IMR-90 (cell line): ENCODE results near the gene ITGB2. TPM values are rescaled to one million over a fixed set of nuclear protein-coding genes. Genes with fewer than 3 reads are reported as not detected.

Experiments used
- ATAC-seq: fragments of 200-7000 bp; cut with Tn5 transposase; 2 replicates; pipeline ENCODE4 v1.9.1; 2020; ENCODE audit warnings: low read depth, mild to moderate bottlenecking, moderate library complexity
- BruUV-seq: library from RNA; stranded (reverse); fragments of 400-500 nt; replicated peaks from 2 replicates; lab custom pipeline; 2021; lab: Mats Ljungman, UMichigan
- CTCF ChIA-PET: fragments of 300-600 bp; formaldehyde crosslinking; extraction: SDS; loops from one replicate; lab custom pipeline; 2021; ENCODE audit warnings: antibody characterized with exemption; lab: Yijun Ruan, JAX
- POLR2A ChIA-PET: fragments of 300-600 bp; sonication (Branson Sonifier 250); formaldehyde crosslinking; loops from one replicate; lab custom pipeline; 2022; ENCODE audit warnings: antibody characterized with exemption; ENCODE audit not compliant: unreplicated experiment; lab: Charles Lee
- DNase-seq: peaks from one replicate; pipeline ENCODE4 v3.0.0; 2013
- H2AFZ ChIP-seq: replicated peaks from 2 replicates; pipeline ENCODE3; 2013; ENCODE audit warnings: low read length, mild to moderate bottlenecking; ENCODE audit not compliant: poor library complexity
- H2AK5ac ChIP-seq: 2 replicates; pipeline ENCODE4 v1.6.1; 2013; ENCODE audit warnings: low read depth, low read length, inconsistent platforms
- H2AK9ac ChIP-seq: replicated peaks from 2 replicates; pipeline ENCODE3; 2013; ENCODE audit warnings: mild to moderate bottlenecking, low read depth, low read length, moderate library complexity; ENCODE audit not compliant: poor library complexity
- H2BK120ac ChIP-seq: 2 replicates; pipeline ENCODE4 v1.6.1; 2013; ENCODE audit warnings: low read depth, low read length, inconsistent platforms
- H2BK15ac ChIP-seq: 3 replicates; pipeline ENCODE4 v1.6.1; 2013; ENCODE audit warnings: low read depth, low read length, inconsistent platforms
- H2BK20ac ChIP-seq: 2 replicates; pipeline ENCODE4 v1.6.1; 2013; ENCODE audit warnings: low read depth, mild to moderate bottlenecking, inconsistent platforms, low read length, moderate library complexity
- H2BK5ac ChIP-seq: 2 replicates; pipeline ENCODE4 v1.6.1; 2013; ENCODE audit warnings: mild to moderate bottlenecking, low read depth, low read length, inconsistent platforms; ENCODE audit not compliant: poor library complexity, severe bottlenecking
- H3K14ac ChIP-seq: replicated peaks from 2 replicates; pipeline ENCODE4 v1.6.1; 2013; ENCODE audit warnings: low read depth, low read length, inconsistent platforms
- H3K18ac ChIP-seq: 2 replicates; pipeline ENCODE4 v1.6.1; 2013; ENCODE audit warnings: low read depth, low read length, control low read depth
- H3K23ac ChIP-seq: 2 replicates; pipeline ENCODE4 v1.6.1; 2013; ENCODE audit warnings: low read depth, low read length, inconsistent platforms
- H3K27ac ChIP-seq: 2 replicates; pipeline ENCODE4 v1.5.1; 2013; ENCODE audit warnings: mild to moderate bottlenecking, control low read depth, low read length; ENCODE audit not compliant: insufficient read depth
- H3K27me3 ChIP-seq: 2 replicates; pipeline ENCODE4 v1.6.1; 2013; ENCODE audit warnings: low read length; ENCODE audit not compliant: control insufficient read depth, insufficient read depth
- H3K36me3 ChIP-seq: 2 replicates; pipeline ENCODE4 v1.6.1; 2013; ENCODE audit warnings: low read length, mixed read lengths; ENCODE audit not compliant: control insufficient read depth, insufficient read depth
- H3K4ac ChIP-seq: 2 replicates; pipeline ENCODE4 v1.6.1; 2013; ENCODE audit warnings: low read depth, low read length, inconsistent platforms
- H3K4me1 ChIP-seq: 2 replicates; pipeline ENCODE4 v1.6.1; 2013; ENCODE audit warnings: low read length, mixed read lengths; ENCODE audit not compliant: control insufficient read depth, insufficient read depth
- H3K4me2 ChIP-seq: 2 replicates; pipeline ENCODE4 v1.6.1; 2013; ENCODE audit warnings: low read depth, mild to moderate bottlenecking, control low read depth, low read length, moderate library complexity
- H3K4me3 ChIP-seq: 2 replicates; pipeline ENCODE4 v1.5.1; 2013; ENCODE audit warnings: low read depth, mild to moderate bottlenecking, control low read depth, low read length, moderate library complexity; ENCODE audit not compliant: insufficient read depth
- H3K56ac ChIP-seq: 2 replicates; pipeline ENCODE4 v1.6.1; 2013; ENCODE audit warnings: low read length, inconsistent platforms; ENCODE audit not compliant: insufficient read depth; ENCODE audit errors: extremely low read depth
- H3K79me1 ChIP-seq, 2 experiments: 2 replicates each; pipeline ENCODE4 v1.6.1; 2013; ENCODE audit warnings: low read length in 2 of 2, inconsistent platforms in 1 of 2, low read depth in 1 of 2
- H3K9ac ChIP-seq: 2 replicates; pipeline ENCODE4 v1.6.1; 2013; ENCODE audit warnings: low read depth, low read length, control low read depth
- H3K9me1 ChIP-seq: 2 replicates; pipeline ENCODE4 v1.6.1; 2013; ENCODE audit warnings: low read length, inconsistent platforms; ENCODE audit not compliant: insufficient read depth
- H3K9me3 ChIP-seq: 2 replicates; pipeline ENCODE4 v1.6.1; 2013; ENCODE audit warnings: low read length; ENCODE audit not compliant: control insufficient read depth, insufficient read depth
- H4K20me1 ChIP-seq: 2 replicates; pipeline ENCODE4 v1.6.1; 2013; ENCODE audit warnings: low read length, inconsistent platforms; ENCODE audit not compliant: insufficient read depth
- H4K5ac ChIP-seq: 2 replicates; pipeline ENCODE4 v1.6.1; 2013; ENCODE audit warnings: mild to moderate bottlenecking, low read depth, low read length, control low read depth
- H4K8ac ChIP-seq, 2 experiments: 2 replicates each; pipeline ENCODE4 v1.6.1; 2013; ENCODE audit warnings: low read depth in 2 of 2, low read length in 2 of 2, control low read depth in 1 of 2, inconsistent platforms in 1 of 2
- H4K91ac ChIP-seq: 2 replicates; pipeline ENCODE4 v1.6.1; 2013; ENCODE audit warnings: low read depth, low read length, inconsistent platforms; ENCODE audit not compliant: insufficient read depth
- MAZ ChIP-seq: IDR thresholded peaks from 2 replicates; pipeline ENCODE4 v1.6.1; 2012; ENCODE audit warnings: low read depth, mild to moderate bottlenecking, low read length, improper control_type of control experiment, moderate library complexity, borderline replicate concordance
- MXI1 ChIP-seq: IDR thresholded peaks from 2 replicates; pipeline ENCODE4 v1.6.1; 2012; ENCODE audit warnings: low read depth, mild to moderate bottlenecking, low read length, moderate library complexity, borderline replicate concordance
- NFE2L2 ChIP-seq: fragments of 150-350 bp; IDR thresholded peaks from 2 replicates; pipeline ENCODE4 v1.6.1; 2016; ENCODE audit warnings: low read depth, mild to moderate bottlenecking, low read length
- POLR2A ChIP-seq: IDR thresholded peaks from 2 replicates; pipeline ENCODE4 v1.6.1; 2012; ENCODE audit warnings: mild to moderate bottlenecking, low read depth, low read length
- RCOR1 ChIP-seq: IDR thresholded peaks from 2 replicates; pipeline ENCODE4 v1.6.1; 2012; ENCODE audit warnings: mild to moderate bottlenecking, low read length, improper control_type of control experiment; ENCODE audit not compliant: insufficient replicate concordance
- RFX5 ChIP-seq: IDR thresholded peaks from 2 replicates; pipeline ENCODE4 v1.8.0; 2012; ENCODE audit warnings: low read depth, mild to moderate bottlenecking, low read length, moderate library complexity
- SMC3 ChIP-seq: fragments of 150-350 bp; IDR thresholded peaks from 2 replicates; pipeline ENCODE4 v1.6.1; 2016; ENCODE audit warnings: low read depth, mild to moderate bottlenecking, antibody characterized with exemption, low read length, moderate library complexity
- WGBS, 2 experiments: methylation state at CpG; one replicate each; pipeline versions ENCODE4 v1.1.5 to v1.1.7; 2013; ENCODE audit warnings: missing lambda C conversion rate in 2 of 2; ENCODE audit not compliant: insufficient read length in 1 of 2; ENCODE audit errors: extremely low coverage in 2 of 2; 5-methylcytosine and 5-hydroxymethylcytosine counted together
- dilution Hi-C: fragments of 300-500 bp; cut with HindIII; formaldehyde crosslinking; loops from one replicate; pipeline ENCODE4 v1.14.3; 2018; ENCODE audit warnings: low sequenced_read_pairs; ENCODE audit not compliant: unreplicated experiment
- in situ Hi-C: fragments of 300-500 bp; cut with MboI; formaldehyde crosslinking; loops from 3 replicates; pipeline ENCODE4 v1.14.3; 2019; ENCODE audit warnings: low sequenced_read_pairs, inconsistent platforms, mixed read lengths
- intact Hi-C: fragments of 100-400 bp; cut with micrococcal nuclease; formaldehyde crosslinking; loops from 2 replicates; pipeline ENCODE4 v1.10.0; 2022
- polyA plus RNA-seq, 3 experiments: library from polyadenylated mRNA; depleted of rRNA; stranded (reverse); fragments of >200 nt; gene quantifications; 2 replicates each; pipeline ENCODE4 v1.2.3, GENCODE V29; 2012; ENCODE audit warnings: low replicate concordance in 1 of 3
- total RNA-seq: library from RNA; depleted of rRNA; stranded (reverse); fragments of >200 nt; gene quantifications from 2 replicates; pipeline ENCODE4 v1.2.3, GENCODE V29; 2012
- TF ChIP-seq, protein P1 (sequence below): conservative IDR thresholded peaks from 2 replicates; pipeline ENCODE4 v1.5.1; 2012; ENCODE audit warnings: mild to moderate bottlenecking, low read depth, low read length, improper control_type of control experiment

Gene ITGB2
- total and polyA plus RNA-seq, 2 of the 4 experiments (the other 2 are of a cell fraction), result 0.14 TPM; not detected in 1

- H3K27ac ChIP-seq, result no peak overlapping the region
- ChIA-PET POLR2A (no interaction called here), CTCF (interaction anchor here (0.9 to 3.2 kb wide), 2 partner anchors 181 to 193 kb away, joined by 3 to 27 read pairs; no protein-coding TSS in a partner anchor)
- H2BK120ac ChIP-seq, result no peak overlapping the region
- no peak overlapping the region for H2AK9ac ChIP-seq
- H3K79me1 ChIP-seq, result peaks cover 15 to 70% of the 10 kb centered on the region in 2 experiments
- H3K4me3 ChIP-seq, result no peak overlapping the region
- dilution Hi-C loops (no loop called here), in situ Hi-C loops (loop anchor here (5.0 to 25.0 kb wide), 2 partner anchors 180 to 435 kb away; no protein-coding TSS in a partner anchor), intact Hi-C loops (no loop called here)
- no peak overlapping the region for H3K23ac ChIP-seq
- no peak overlapping the region for H2BK20ac ChIP-seq
- no peak overlapping the region for H3K4me2 ChIP-seq
- WGBS, 2 experiments, result 83% methylated on average over 4 of the region's 22 CpGs; no CpG with 5 or more reads in 1 of the 2 experiments
- H4K5ac ChIP-seq, result no peak overlapping the region
- no peak overlapping the region for H2BK15ac ChIP-seq
- no peak overlapping the region for H3K9ac ChIP-seq
- H3K56ac ChIP-seq, result no peak overlapping the region
- no peaks in the 10 kb centered on the region for H3K9me3 ChIP-seq
- no peak overlapping the region for H3K18ac ChIP-seq
- H3K4me1 ChIP-seq, result no peaks in the 10 kb centered on the region
- no peak overlapping the region for H3K14ac ChIP-seq
- no peaks in the 10 kb centered on the region for H3K9me1 ChIP-seq
- no peak overlapping the region for H2BK5ac ChIP-seq
- H4K20me1 ChIP-seq, result peaks cover 56% of the 10 kb centered on the region
- no peak overlapping the region for H4K8ac ChIP-seq
- H2AFZ ChIP-seq, result no peak overlapping the region
- no peaks in the 10 kb centered on the region for H3K27me3 ChIP-seq
- ATAC-seq, result no peak
- no peak overlapping the region for H4K91ac ChIP-seq
- no peak overlapping the region for H2AK5ac ChIP-seq
- DNase-seq, result no peak
- no peak overlapping the region for H3K4ac ChIP-seq
- TF ChIP-seq RCOR1, result no peak
- no peak for TF ChIP-seq MAZ
- no peak for TF ChIP-seq SMC3
- no peak for TF ChIP-seq NFE2L2
- TF ChIP-seq, protein P1, sequence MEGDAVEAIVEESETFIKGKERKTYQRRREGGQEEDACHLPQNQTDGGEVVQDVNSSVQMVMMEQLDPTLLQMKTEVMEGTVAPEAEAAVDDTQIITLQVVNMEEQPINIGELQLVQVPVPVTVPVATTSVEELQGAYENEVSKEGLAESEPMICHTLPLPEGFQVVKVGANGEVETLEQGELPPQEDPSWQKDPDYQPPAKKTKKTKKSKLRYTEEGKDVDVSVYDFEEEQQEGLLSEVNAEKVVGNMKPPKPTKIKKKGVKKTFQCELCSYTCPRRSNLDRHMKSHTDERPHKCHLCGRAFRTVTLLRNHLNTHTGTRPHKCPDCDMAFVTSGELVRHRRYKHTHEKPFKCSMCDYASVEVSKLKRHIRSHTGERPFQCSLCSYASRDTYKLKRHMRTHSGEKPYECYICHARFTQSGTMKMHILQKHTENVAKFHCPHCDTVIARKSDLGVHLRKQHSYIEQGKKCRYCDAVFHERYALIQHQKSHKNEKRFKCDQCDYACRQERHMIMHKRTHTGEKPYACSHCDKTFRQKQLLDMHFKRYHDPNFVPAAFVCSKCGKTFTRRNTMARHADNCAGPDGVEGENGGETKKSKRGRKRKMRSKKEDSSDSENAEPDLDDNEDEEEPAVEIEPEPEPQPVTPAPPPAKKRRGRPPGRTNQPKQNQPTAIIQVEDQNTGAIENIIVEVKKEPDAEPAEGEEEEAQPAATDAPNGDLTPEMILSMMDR, result no peak
- no peak for TF ChIP-seq POLR2A
- no peak for TF ChIP-seq MXI1
- no peak for TF ChIP-seq RFX5
- no TSS peak for BruUV-seq
- peaks cover 37% of the 10 kb centered on the region for H3K36me3 ChIP-seq
Observed at GRCh38 chr21:44947111-44947929, 26.6 kb upstream of the ITGB2 start.
